Measurements from ENCODE around the gene ANKRD61. TPM values are rescaled to one million over a fixed set of nuclear protein-coding genes. Genes with fewer than 3 reads are reported as not detected.
"Not testable (repeated sequence)": the region's sequence is repeated elsewhere in the genome, so short reads cannot be mapped to it uniquely, and the experiment has no call there.

ANKRD61 gene
- total RNA-seq, 1 donor from 2014 or later = not detected

DNA sequence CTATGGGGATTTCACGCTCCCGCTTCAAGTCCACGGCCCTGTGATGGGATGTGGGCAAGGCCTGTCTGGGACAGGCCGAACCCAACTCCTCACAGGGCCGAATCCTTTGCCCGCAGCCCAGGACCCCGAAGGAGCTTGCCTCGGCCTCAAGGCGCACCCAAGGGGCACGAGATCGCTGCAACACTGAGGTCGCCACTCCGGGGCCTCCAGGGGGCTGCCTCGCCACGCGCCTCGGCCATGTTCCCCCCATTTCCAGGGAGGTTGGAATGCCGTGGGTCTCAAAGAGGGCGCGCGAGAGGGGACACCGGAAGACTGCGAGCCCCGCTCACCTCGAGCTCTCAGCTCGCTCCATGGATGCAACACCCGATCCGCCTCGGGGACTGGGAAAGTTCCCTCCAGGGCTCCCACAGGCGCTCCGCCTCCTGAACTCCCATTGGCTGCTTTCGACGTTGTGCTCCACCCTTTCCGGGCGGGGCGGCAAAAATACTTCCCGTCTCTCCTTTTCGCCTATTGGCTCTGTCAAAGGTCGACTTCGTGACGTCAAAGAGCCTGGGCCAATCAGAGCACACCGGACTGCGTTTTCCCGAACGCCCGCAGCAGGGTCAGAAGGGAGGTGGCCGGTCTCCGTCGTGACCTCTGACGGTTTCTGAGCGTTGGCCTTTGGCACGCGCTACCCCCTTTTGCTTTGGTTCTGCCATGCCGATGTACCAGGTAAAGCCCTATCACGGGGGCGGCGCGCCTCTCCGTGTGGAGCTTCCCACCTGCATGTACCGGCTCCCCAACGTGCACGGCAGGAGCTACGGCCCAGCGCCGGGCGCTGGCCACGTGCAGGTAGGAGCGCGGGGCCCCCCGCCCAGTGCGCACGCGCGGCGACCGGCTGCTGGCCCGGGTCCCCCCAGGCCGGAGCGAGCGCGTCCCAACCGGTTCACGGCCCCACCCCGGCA is 22.2 kb upstream of the ANKRD61 start, which contains the start of the genes AIMP2 and PMS2:
AIMP2 (plus strand) TSS at position 605 of the 944 bp plus-strand sequence; CDS start at position 697, 92 bp downstream.
PMS2 (minus strand) TSS at position 382 of the 944 bp plus-strand sequence; CDS start at position 352, 30 bp downstream.
- Histone ChIP-seq H3K9ac (peak within 1 kb of the TSS; percentile 80), H3F3A (ENCODE audit: low read depth) (peaks cover 16% of the 10 kb centered on the region), H3K27me3 (no peaks in the 10 kb centered on the region), H2AFZ (replicated peaks) (peak within 1 kb of the TSS; percentile 46), H3K4me1 (peaks cover 5% of the 10 kb centered on the region), H3K4me2 (peak within 1 kb of the TSS; percentile 82), H3K79me2 (ENCODE audit: low read depth) (peaks cover 73% of the 10 kb centered on the region), H3K4me3 (peak within 1 kb of the TSS; percentile 65), H4K20me1 (ENCODE audit: low read depth) (no peaks in the 10 kb centered on the region), H3K27ac (peak within 1 kb of the TSS; percentile 89), H3K36me3 (no peaks in the 10 kb centered on the region), H3K9me3 (ENCODE audit: low read depth) (no peaks in the 10 kb centered on the region)
- no peak for TF ChIP-seq EZH2 (IDR thresholded peaks at IDR 0.05)
- TF ChIP-seq, protein P1, sequence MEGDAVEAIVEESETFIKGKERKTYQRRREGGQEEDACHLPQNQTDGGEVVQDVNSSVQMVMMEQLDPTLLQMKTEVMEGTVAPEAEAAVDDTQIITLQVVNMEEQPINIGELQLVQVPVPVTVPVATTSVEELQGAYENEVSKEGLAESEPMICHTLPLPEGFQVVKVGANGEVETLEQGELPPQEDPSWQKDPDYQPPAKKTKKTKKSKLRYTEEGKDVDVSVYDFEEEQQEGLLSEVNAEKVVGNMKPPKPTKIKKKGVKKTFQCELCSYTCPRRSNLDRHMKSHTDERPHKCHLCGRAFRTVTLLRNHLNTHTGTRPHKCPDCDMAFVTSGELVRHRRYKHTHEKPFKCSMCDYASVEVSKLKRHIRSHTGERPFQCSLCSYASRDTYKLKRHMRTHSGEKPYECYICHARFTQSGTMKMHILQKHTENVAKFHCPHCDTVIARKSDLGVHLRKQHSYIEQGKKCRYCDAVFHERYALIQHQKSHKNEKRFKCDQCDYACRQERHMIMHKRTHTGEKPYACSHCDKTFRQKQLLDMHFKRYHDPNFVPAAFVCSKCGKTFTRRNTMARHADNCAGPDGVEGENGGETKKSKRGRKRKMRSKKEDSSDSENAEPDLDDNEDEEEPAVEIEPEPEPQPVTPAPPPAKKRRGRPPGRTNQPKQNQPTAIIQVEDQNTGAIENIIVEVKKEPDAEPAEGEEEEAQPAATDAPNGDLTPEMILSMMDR (IDR thresholded peaks at IDR 0.05) = peak; percentile 20
- peaks cover 15% of the 10 kb centered on the region for H3K4me1 Mint-ChIP-seq
- peak; percentile 99 for DNase-seq (ENCODE audit: low spot score)
- peaks cover 2% of the 10 kb centered on the region for H3K27me3 Mint-ChIP-seq (ENCODE audit: insufficient read depth, low read depth)
- H3K9me3 Mint-ChIP-seq = no peaks in the 10 kb centered on the region
- peak within 1 kb of the TSS; percentile 92 for H3K4me3 Mint-ChIP-seq
- peak within 1 kb of the TSS; percentile 91 for H3K27ac Mint-ChIP-seq
- peaks cover 6% of the 10 kb centered on the region for H3K36me3 Mint-ChIP-seq

DNA sequence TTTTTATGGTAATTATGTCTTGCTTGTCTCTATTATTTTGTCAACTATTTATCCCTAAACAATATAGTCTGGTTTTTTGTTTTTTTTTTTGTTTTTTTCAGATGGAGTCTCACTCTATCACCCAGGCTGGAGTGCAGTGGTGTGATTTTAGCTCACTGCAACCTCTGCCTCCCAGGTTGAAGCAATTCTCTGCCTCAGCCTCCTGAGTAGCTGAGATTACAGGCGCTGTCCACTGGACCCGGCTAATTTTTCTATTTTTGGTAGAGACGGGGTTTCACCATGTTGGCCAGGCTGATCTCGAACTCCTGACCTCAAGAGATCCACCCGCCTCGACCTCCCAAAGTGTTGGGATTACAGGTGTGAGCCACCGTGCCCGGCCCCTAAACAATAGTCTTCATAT is 20.8 kb upstream of the ANKRD61 start:
- peak overlapping the region; percentile 65 for H3K4me3 ChIP-seq
- H3K4me2 ChIP-seq = peak overlapping the region; percentile 71
- not testable (repeated sequence) for H3K4me1 ChIP-seq; H3K9me3 ChIP-seq (ENCODE audit: low read depth); H2AFZ ChIP-seq (replicated peaks); H3K27me3 ChIP-seq; H3K36me3 ChIP-seq; H3K9ac ChIP-seq; H3K27ac ChIP-seq; DNase-seq (ENCODE audit: low spot score); H3K27me3 Mint-ChIP-seq (ENCODE audit: insufficient read depth, low read depth); H3K9me3 Mint-ChIP-seq; H3K27ac Mint-ChIP-seq; H4K20me1 ChIP-seq (ENCODE audit: low read depth)
- peaks cover 16% of the 10 kb centered on the region for H3F3A ChIP-seq (ENCODE audit: low read depth)
- peaks cover 86% of the 10 kb centered on the region for H3K79me2 ChIP-seq (ENCODE audit: low read depth)
- peaks cover 12% of the 10 kb centered on the region for H3K36me3 Mint-ChIP-seq
- peak overlapping the region; percentile 91 for H3K4me3 Mint-ChIP-seq
- peaks cover 15% of the 10 kb centered on the region for H3K4me1 Mint-ChIP-seq

DNA sequence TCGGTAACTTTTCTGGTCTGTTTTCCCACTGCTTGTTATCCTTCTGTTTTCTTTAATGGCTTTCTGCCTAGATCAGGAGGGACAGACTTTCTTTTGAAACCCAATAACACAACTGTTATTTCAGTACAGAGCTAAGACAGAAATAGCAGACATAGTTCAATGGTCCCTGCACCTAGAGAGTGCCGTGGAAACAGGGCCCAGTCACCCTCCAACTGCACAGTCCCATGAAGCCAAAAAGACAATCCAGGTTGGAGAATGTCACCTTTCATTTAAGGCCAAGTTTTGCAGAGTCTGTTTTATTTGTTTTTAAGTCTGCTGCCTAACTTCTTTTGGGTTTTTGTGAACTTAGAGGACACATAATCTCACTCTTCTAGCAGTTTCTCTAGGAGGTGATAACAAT is 19.6 kb upstream of the ANKRD61 start:
- H3K9me3 Mint-ChIP-seq = no peaks in the 10 kb centered on the region
- H3K4me1 Mint-ChIP-seq = peaks cover 15% of the 10 kb centered on the region
- H3K4me3 Mint-ChIP-seq = no peak overlapping the region
- H3F3A ChIP-seq (ENCODE audit: low read depth) = peaks cover 16% of the 10 kb centered on the region
- DNase-seq (ENCODE audit: low spot score) = no peak
- H4K20me1 ChIP-seq (ENCODE audit: low read depth) = no peaks in the 10 kb centered on the region
- H3K27ac ChIP-seq = no peak overlapping the region
- H3K4me2 ChIP-seq = no peak overlapping the region
- peaks cover 5% of the 10 kb centered on the region for H3K4me1 ChIP-seq
- no peaks in the 10 kb centered on the region for H3K36me3 ChIP-seq
- no peak overlapping the region for H3K27ac Mint-ChIP-seq
- H3K27me3 ChIP-seq = no peaks in the 10 kb centered on the region
- no peak overlapping the region for H2AFZ ChIP-seq (replicated peaks)
- H3K9ac ChIP-seq = no peak overlapping the region
- H3K9me3 ChIP-seq (ENCODE audit: low read depth) = no peaks in the 10 kb centered on the region
- H3K36me3 Mint-ChIP-seq = peaks cover 9% of the 10 kb centered on the region
- no peak overlapping the region for H3K4me3 ChIP-seq
- peaks cover 81% of the 10 kb centered on the region for H3K79me2 ChIP-seq (ENCODE audit: low read depth)
- TF ChIP-seq, protein P1 (IDR thresholded peaks at IDR 0.05) = no peak
- TF ChIP-seq EZH2 (IDR thresholded peaks at IDR 0.05) (no peak), EZH2phosphoT487 (IDR thresholded peaks at IDR 0.05) (no peak)
- H3K27me3 Mint-ChIP-seq (ENCODE audit: insufficient read depth, low read depth) = peaks cover 2% of the 10 kb centered on the region
